ENCODE results near the gene IRF2.

The IRF2 gene

DNA sequence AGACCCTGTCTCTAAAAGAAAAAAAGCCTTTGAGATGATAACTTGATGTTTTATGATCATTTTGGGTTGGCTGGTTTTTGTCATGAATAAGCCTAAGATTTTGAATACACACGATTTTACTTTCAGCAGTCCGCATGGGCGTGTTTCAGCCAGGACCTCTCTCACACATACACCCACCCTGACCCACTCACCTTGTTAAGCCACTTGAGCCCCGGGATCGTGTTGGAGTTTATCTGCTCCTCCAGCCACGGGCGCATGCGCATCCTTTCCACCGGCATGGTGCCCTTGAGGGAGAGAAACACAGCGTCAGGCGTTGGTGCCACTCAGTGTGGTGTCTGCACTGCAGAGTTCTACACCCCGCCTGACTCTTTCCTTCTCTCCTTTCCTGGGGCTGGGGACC, 45.6 kb downstream of the IRF2 start:
- H3K27ac ChIP-seq = no peak overlapping the region
- TF ChIP-seq, protein P1, sequence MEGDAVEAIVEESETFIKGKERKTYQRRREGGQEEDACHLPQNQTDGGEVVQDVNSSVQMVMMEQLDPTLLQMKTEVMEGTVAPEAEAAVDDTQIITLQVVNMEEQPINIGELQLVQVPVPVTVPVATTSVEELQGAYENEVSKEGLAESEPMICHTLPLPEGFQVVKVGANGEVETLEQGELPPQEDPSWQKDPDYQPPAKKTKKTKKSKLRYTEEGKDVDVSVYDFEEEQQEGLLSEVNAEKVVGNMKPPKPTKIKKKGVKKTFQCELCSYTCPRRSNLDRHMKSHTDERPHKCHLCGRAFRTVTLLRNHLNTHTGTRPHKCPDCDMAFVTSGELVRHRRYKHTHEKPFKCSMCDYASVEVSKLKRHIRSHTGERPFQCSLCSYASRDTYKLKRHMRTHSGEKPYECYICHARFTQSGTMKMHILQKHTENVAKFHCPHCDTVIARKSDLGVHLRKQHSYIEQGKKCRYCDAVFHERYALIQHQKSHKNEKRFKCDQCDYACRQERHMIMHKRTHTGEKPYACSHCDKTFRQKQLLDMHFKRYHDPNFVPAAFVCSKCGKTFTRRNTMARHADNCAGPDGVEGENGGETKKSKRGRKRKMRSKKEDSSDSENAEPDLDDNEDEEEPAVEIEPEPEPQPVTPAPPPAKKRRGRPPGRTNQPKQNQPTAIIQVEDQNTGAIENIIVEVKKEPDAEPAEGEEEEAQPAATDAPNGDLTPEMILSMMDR (conservative IDR thresholded peaks at IDR 0.05) = no peak
- no peak for TF ChIP-seq ZFX (IDR thresholded peaks at IDR 0.05)

DNA sequence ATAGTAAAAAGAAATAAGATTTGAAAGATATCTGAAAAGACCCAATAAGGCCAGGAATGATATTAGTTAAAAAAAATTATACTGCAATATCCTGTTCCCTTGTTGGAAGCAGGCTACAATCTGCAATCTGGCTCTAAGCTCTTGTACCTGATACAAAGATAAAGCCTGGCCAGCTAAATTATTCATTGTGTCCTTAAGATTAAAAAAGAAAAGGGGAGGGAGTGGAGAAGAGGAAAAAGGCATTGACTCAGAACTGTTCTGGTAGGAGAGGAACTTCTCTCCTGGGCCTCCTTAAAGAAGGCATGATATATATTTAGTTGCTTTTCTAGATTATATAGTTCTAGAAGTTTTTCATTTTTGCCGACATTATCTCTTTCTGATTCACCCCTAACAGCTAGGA, 46.7 kb downstream of the IRF2 start:
- no peak overlapping the region for H3K27ac ChIP-seq

DNA sequence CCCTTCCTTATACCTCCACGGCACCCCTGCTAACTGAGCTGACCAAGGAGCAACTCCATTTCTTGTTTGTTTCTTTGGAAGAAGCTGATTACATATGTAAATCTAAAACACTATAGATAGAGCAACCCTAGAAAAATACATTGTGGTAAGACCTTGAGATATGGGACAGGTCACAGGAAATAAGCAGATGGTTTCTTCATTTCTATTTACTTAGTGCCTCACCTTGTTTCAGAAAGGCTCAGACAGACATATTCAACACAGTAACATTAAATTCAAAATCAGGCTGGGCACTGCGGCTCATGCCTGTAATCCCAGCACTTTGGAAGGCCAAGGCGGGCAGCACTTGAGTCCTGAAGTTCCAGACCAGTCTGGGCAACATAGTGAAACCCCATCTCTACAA, 47.3 kb downstream of the IRF2 start:
- no peak overlapping the region for H3K27ac ChIP-seq
- TF ChIP-seq ZFX (IDR thresholded peaks at IDR 0.05) = no peak
- TF ChIP-seq, protein P1 (conservative IDR thresholded peaks at IDR 0.05) = no peak

More for the DNA sequence above, 46.7 kb downstream of the IRF2 start:
- TF ChIP-seq, protein P1 (conservative IDR thresholded peaks at IDR 0.05) = no peak
- no peak for TF ChIP-seq ZFX (IDR thresholded peaks at IDR 0.05)

DNA sequence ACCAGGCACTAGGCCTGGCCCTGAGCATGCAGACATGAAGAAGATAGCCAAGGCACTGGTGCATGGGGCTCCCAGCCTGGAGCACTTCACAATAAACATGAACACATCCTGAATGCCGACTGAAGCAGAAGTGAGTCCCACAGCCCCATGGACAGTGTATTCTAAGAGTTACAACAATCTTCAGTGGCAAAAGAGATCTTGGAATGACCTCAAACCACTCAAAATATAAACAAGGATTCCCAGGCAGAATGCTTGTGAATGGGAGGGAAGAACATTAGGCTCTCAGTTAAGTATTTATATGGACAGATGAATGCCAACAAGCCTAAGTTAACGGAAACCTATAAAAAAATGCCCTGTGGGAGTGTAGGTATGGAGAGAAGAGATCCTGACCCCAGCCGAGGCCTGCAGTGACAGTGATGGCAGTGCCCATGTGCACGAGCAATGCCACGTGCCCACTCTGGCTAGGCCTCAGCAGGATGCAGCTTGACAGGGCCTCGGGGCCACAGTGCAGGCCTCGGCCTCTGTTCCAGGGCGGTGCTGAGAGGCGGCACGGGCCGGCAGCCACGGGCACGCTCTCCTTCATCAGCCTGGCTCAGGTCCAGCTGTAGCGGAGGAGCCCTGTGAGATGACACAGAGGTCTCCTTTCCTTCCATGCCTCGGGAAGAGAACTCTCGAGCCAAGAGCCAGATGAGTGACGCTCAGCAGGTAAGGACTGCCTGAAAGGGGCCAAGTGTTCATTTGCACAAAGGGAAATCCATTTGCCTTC, 49.2 kb downstream of the IRF2 start:
- no peak for TF ChIP-seq ZFX (IDR thresholded peaks at IDR 0.05)

DNA sequence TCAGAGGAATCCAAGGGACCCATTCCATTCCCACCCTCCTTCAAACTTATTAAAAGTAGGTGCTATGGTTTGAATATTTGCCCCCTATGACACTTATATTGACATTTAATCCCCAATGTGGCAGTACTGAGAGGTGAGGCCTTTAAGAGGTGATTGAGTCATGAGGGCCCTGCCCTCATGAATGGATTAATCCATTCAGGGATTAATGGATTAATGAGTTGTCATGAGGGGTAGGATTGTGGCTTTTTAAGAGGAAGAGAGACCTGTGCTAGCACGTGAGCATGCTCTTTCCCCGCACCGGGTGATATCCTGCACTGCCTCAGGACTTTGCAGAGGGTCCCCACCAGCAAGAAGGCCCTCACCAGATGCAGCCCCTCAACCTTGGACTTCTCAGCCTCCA, 50.1 kb downstream of the IRF2 start:
- H3K27ac ChIP-seq = no peak overlapping the region
- TF ChIP-seq, protein P1 (conservative IDR thresholded peaks at IDR 0.05) = no peak
- TF ChIP-seq ZFX (IDR thresholded peaks at IDR 0.05) = no peak

More for the DNA sequence above, 49.2 kb downstream of the IRF2 start:
- no peak overlapping the region for H3K27ac ChIP-seq

DNA sequence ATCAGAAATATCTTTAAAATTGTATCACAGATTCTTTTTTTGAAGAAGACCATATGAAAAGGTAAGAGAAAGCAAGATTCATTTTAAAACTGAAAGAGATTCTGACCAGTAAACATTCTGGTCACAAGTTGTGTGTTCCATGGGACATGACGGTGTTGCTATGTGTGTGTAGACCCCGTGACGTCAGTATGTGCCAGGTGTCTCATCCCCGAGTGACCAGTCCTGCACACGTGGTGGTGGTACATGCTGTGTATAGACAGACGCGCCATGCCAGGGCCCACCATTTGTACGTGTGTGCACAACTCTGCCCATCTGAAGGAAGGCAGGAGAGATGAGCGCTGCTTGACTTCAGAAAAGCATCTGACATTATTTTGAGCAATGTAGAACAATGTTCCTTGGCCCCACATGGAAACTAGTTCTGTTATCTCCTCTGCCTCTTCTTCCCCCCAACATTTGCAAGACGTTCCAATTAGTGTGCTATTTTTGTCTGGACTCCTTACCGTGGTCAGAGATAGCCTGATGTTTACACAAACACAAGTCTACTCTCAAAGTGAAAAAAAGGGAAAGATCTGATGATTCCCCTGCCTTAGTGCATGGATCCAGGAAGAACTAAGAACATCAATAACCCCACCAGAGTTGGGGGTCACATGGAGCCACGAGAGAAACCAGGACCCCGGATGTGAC, 51.2 kb downstream of the IRF2 start:
- TF ChIP-seq ZFX (IDR thresholded peaks at IDR 0.05) = no peak
- TF ChIP-seq, protein P1 (conservative IDR thresholded peaks at IDR 0.05) = no peak
- no peak overlapping the region for H3K27ac ChIP-seq

DNA sequence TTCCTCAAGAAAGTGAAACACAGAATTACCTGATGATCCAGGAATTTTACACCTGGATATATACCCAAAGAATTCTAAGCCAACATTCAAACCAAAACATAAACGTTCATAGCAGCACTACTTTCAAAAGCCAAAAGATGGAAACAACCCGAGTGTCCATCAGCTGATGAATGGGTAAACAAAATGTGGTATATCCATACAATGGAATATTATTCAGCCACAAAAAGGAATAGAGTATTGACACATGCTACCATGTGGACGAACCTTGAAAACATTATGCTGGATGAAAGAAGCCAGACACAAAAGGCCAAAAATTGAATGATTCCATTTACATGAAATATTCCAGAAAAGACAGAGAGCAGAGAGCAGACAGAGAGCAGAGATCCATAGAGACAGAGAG, 52.0 kb downstream of the IRF2 start:
- H3K27ac ChIP-seq = no peak overlapping the region
- TF ChIP-seq ZFX (IDR thresholded peaks at IDR 0.05) = no peak
- TF ChIP-seq, protein P1 (conservative IDR thresholded peaks at IDR 0.05) = no peak

Data from C4-2B (cell line).